ENCODE results near the gene TRAPPC2. TPM values are rescaled to one million over a fixed set of nuclear protein-coding genes. Genes with fewer than 3 reads are reported as not detected.

TRAPPC2 gene
- total and polyA plus RNA-seq, 2 of the 4 experiments (the other 2 are of a cell fraction): 11.3 to 13.8 TPM

GRCh38 chrX:13695601-13696115, 38.8 kb downstream of the TRAPPC2 start:
- Histone ChIP-seq H4K8ac (ENCODE audit: low read depth in 2 of 2, low read length in 2 of 2) (no peak overlapping the region), H3K9ac (ENCODE audit: low read depth, low read length) (no peak overlapping the region), H4K20me1 (ENCODE audit: insufficient read depth, low read length) (peaks cover 57% of the 10 kb centered on the region), H2BK120ac (ENCODE audit: low read depth, low read length) (no peak overlapping the region), H2BK5ac (ENCODE audit: low read depth, low read length, poor library complexity, severe bottlenecking) (no peak overlapping the region), H2BK20ac (ENCODE audit: low read depth, low read length) (no peak overlapping the region), H2AFZ (replicated peaks; ENCODE audit: low read length, poor library complexity) (no peak overlapping the region), H3K18ac (ENCODE audit: low read depth, low read length) (no peak overlapping the region), H3K23ac (ENCODE audit: low read depth, low read length) (no peak overlapping the region), H3K27ac (ENCODE audit: insufficient read depth, low read length) (no peak overlapping the region), H3K4me1 (ENCODE audit: control insufficient read depth, insufficient read depth, low read length) (peaks cover 11% of the 10 kb centered on the region), H3K4me2 (ENCODE audit: low read depth, low read length) (no peak overlapping the region), H3K56ac (ENCODE audit: extremely low read depth, insufficient read depth, low read length) (no peak overlapping the region), H2AK9ac (replicated peaks; ENCODE audit: low read depth, low read length, poor library complexity) (no peak overlapping the region), H3K36me3 (ENCODE audit: control insufficient read depth, insufficient read depth, low read length) (peaks cover 2% of the 10 kb centered on the region), H3K4me3 (ENCODE audit: insufficient read depth, low read depth, low read length) (no peak overlapping the region), H2BK15ac (ENCODE audit: low read depth, low read length) (no peak overlapping the region), H3K79me1 (ENCODE audit: low read depth in 1 of 2, low read length in 2 of 2) (peaks cover 23 to 56% of the 10 kb centered on the region in 2 experiments), H3K9me1 (ENCODE audit: insufficient read depth, low read length) (peaks cover 3% of the 10 kb centered on the region; the same call in 1 of the 2 replicates), H3K27me3 (ENCODE audit: control insufficient read depth, insufficient read depth, low read length) (no peaks in the 10 kb centered on the region; the same call in 1 of the 2 replicates), H4K91ac (ENCODE audit: insufficient read depth, low read depth, low read length) (no peak overlapping the region), H4K5ac (ENCODE audit: low read depth, low read length) (no peak overlapping the region), H3K4ac (ENCODE audit: low read depth, low read length) (no peak overlapping the region), H2AK5ac (ENCODE audit: low read depth, low read length) (no peak overlapping the region), H3K9me3 (ENCODE audit: control insufficient read depth, insufficient read depth, low read length) (no peaks in the 10 kb centered on the region), H3K14ac (replicated peaks; ENCODE audit: low read depth, low read length) (no peak overlapping the region)
- dilution Hi-C loops (cut with HindIII; ENCODE audit: low sequenced_read_pairs, unreplicated experiment): no loop called here
- BruUV-seq (replicated peaks): no TSS peak
- CTCF ChIA-PET: no interaction called here
- TF ChIP-seq FOS (IDR thresholded peaks at IDR 0.05; ENCODE audit: low read depth, low read length) (no peak), USF2 (IDR thresholded peaks at IDR 0.05; ENCODE audit: low read depth, low read length) (no peak), MAZ (IDR thresholded peaks at IDR 0.05; ENCODE audit: borderline replicate concordance, low read depth, low read length) (no peak), RFX5 (IDR thresholded peaks at IDR 0.05; ENCODE audit: low read depth, low read length) (no peak), NFE2L2 (IDR thresholded peaks at IDR 0.05; ENCODE audit: low read depth, low read length) (no peak), RAD21 (IDR thresholded peaks at IDR 0.05; ENCODE audit: low read length) (no peak), BHLHE40 (IDR thresholded peaks at IDR 0.05; ENCODE audit: low read depth, low read length) (no peak), CTCF (conservative IDR thresholded peaks at IDR 0.05; ENCODE audit: low read depth, low read length) (no peak), MXI1 (IDR thresholded peaks at IDR 0.05; ENCODE audit: borderline replicate concordance, low read depth, low read length) (no peak), SMC3 (IDR thresholded peaks at IDR 0.05; ENCODE audit: low read depth, low read length) (no peak), CEBPB (IDR thresholded peaks at IDR 0.05; ENCODE audit: low read depth, low read length) (no peak), ELK1 (IDR thresholded peaks at IDR 0.05; ENCODE audit: borderline replicate concordance, low read depth, low read length) (no peak), CHD1 (IDR thresholded peaks at IDR 0.05; ENCODE audit: low read depth, low read length) (no peak), RCOR1 (IDR thresholded peaks at IDR 0.05; ENCODE audit: insufficient replicate concordance, low read length) (no peak), POLR2A (IDR thresholded peaks at IDR 0.05; ENCODE audit: low read depth, low read length) (no peak), MAFK (IDR thresholded peaks at IDR 0.05; ENCODE audit: low read depth, low read length) (no peak)
- in situ Hi-C loops (cut with MboI; ENCODE audit: low sequenced_read_pairs): no loop called here
- POLR2A ChIA-PET (ENCODE audit: unreplicated experiment): no interaction called here
- 100% methylated on average over 1 to 2 of the region's 4 CpGs for WGBS, 2 experiments (ENCODE audit: extremely low coverage in 2 of 2, insufficient read length in 1 of 2)
- intact Hi-C loops (cut with micrococcal nuclease): no loop called here
- no peak for DNase-seq
- no peak for ATAC-seq (ENCODE audit: low read depth)
